Measurements from ENCODE around the gene OSBP.
"Not testable (repeated sequence)": the region's sequence is repeated elsewhere in the genome, so short reads cannot be mapped to it uniquely, and the experiment has no call there.

OSBP gene

DNA sequence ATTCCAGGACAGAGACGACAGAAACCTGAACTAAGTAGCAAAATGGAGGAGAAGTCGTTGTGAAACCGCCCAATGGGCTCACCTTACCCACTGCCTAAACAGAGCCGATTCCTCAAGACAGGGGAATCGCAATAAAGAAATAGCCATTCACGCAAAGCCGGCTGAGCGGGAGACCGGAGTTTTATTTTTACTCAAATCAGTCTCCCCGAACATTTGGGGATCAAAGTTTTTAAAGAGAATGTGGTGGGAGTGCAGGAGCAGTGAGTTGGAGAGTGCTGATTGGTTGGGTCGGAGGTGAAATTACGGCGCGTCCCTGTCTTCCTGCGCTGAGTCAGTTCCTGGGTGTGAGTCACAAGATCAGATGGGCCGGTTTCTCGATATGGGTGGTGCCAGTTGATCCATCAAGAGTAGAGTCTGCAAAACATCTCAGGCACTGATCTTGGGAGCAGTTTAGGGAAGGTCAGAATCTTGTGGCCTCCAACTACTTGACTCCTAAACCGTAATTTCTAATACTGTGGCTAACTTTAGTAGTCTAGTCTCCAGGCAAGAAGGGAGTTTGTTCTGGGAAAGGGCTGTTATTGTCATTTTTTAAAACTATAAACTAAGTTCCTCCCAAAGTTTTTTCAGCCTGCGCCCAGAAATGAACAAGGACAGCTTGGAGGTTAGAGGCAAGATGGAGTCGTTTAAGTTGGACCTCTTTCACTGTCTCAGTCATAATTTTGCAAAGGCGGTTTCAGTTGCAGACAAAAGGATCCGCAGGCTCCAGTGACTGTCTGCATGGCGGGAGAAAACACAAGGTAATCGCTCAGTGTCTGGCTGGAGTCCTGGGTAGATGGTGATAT lies 70.2 kb downstream of the OSBP start:
- TF ChIP-seq, protein P1, sequence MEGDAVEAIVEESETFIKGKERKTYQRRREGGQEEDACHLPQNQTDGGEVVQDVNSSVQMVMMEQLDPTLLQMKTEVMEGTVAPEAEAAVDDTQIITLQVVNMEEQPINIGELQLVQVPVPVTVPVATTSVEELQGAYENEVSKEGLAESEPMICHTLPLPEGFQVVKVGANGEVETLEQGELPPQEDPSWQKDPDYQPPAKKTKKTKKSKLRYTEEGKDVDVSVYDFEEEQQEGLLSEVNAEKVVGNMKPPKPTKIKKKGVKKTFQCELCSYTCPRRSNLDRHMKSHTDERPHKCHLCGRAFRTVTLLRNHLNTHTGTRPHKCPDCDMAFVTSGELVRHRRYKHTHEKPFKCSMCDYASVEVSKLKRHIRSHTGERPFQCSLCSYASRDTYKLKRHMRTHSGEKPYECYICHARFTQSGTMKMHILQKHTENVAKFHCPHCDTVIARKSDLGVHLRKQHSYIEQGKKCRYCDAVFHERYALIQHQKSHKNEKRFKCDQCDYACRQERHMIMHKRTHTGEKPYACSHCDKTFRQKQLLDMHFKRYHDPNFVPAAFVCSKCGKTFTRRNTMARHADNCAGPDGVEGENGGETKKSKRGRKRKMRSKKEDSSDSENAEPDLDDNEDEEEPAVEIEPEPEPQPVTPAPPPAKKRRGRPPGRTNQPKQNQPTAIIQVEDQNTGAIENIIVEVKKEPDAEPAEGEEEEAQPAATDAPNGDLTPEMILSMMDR (IDR thresholded peaks at IDR 0.05; ENCODE audit: insufficient read depth, low read length, poor library complexity, severe bottlenecking), result no peak
- no peak for DNase-seq (ENCODE audit: extremely low read depth, insufficient read length)
- H3K27me3 ChIP-seq (replicated peaks; ENCODE audit: control insufficient read depth, insufficient read depth, low read length), result no peaks in the 10 kb centered on the region

DNA sequence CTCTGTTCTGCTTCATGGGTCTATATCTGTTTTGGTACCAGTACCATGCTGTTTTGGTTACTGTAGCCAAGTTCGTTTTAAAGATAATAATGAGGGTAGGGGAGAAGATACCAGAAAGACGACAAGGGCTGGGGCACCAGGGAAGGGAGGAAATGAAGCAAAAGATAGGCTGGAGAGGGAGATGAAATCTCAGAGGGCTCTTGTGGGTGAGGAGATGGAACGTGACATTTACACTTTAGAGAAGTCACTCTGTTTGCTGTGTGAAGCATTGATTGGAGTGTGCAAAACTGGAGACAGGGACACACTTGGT lies 70.8 kb downstream of the OSBP start:
- Histone ChIP-seq H3K4me3 (replicated peaks; ENCODE audit: low read depth, low read length) (no peak overlapping the region), H3K36me3 (ENCODE audit: control insufficient read depth, insufficient read depth, low read length) (no peaks in the 10 kb centered on the region), H3K27me3 (replicated peaks; ENCODE audit: control insufficient read depth, insufficient read depth, low read length) (no peaks in the 10 kb centered on the region)
- DNase-seq (ENCODE audit: extremely low read depth, insufficient read length), result no peak
- TF ChIP-seq, protein P1 (IDR thresholded peaks at IDR 0.05; ENCODE audit: insufficient read depth, low read length, poor library complexity, severe bottlenecking), result no peak

More for the DNA sequence above, 70.2 kb downstream of the OSBP start:
- H3K36me3 ChIP-seq (ENCODE audit: control insufficient read depth, insufficient read depth, low read length), result no peaks in the 10 kb centered on the region
- no peak overlapping the region for H3K4me3 ChIP-seq (replicated peaks; ENCODE audit: low read depth, low read length)

DNA sequence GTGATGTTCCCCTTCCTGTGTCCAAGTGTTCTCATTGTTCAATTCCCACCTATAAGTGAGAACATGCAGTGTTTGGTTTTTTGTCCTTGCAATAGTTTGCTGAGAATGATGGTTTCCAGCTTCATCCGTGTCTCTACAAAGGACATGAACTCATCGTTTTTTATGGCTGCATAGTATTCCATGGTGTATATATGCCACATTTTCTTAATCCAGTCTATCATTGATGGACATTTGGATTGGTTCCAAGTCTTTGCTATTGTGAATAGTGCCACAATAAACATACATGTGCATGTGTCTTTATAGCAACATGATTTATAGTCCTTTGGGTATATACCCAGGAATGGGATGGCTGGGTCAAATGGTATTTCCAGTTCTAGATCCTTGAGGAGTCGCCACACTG lies 71.9 kb downstream of the OSBP start:
- not testable (repeated sequence) for H3K27me3 ChIP-seq (replicated peaks; ENCODE audit: control insufficient read depth, insufficient read depth, low read length); H3K36me3 ChIP-seq (ENCODE audit: control insufficient read depth, insufficient read depth, low read length); H3K4me3 ChIP-seq (replicated peaks; ENCODE audit: low read depth, low read length); DNase-seq (ENCODE audit: extremely low read depth, insufficient read length)

DNA sequence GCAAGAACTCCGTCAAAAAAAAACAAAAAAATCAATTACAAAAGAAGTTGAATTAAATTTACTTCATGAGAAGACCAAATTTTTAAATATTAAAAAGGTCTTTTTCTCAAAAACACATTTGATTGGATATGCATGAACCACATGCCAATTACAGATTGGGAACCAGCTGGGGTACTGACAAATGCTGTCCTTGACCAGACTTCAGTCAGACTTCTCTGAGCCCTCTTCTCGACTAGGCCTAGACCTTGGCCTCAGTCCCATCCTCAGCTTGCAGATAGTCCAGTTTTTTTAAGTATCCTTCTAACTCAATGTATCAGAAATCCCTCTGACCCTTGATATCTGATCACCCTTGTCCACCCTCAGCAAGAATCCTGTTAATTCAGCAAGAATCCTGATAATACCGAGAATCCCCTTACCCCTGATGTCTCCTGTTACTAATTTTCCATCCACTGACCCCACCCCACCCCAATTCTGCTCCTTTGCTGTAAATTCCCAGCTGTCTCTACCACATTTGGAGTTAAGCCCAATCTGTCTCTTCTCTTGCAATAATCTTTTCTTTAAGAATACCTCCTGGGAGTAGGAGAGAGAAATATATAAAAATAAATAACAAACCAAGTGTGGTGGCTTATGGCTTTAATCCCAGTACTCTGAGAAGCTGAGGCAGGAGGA lies 73.3 kb downstream of the OSBP start:
- no peaks in the 10 kb centered on the region for H3K27me3 ChIP-seq (replicated peaks; ENCODE audit: control insufficient read depth, insufficient read depth, low read length)
- H3K4me3 ChIP-seq (replicated peaks; ENCODE audit: low read depth, low read length), result no peak overlapping the region
- no peaks in the 10 kb centered on the region for H3K36me3 ChIP-seq (ENCODE audit: control insufficient read depth, insufficient read depth, low read length)
- DNase-seq (ENCODE audit: extremely low read depth, insufficient read length), result no peak
- TF ChIP-seq, protein P1 (IDR thresholded peaks at IDR 0.05; ENCODE audit: insufficient read depth, low read length, poor library complexity, severe bottlenecking), result no peak

DNA sequence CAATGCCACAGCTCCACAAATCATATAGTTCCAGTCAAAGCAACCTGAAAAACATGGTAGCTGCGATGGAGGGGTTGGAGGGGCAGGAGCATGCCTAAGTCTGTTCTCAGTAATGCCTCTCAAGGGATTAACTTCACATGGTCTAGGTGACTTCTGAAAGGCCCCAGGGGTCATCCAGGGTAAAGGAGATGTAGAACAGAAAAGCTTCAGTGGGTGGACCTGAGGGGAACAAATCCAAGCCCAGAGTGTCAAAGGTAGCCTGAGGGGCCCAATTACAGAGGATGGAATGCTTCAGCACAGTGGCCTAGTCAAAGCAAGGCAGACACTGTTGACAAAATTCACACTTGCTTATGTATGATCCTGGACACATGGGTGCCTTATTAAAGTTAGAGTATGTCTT lies 80.9 kb downstream of the OSBP start:
- no peak overlapping the region for H3K4me3 ChIP-seq (replicated peaks; ENCODE audit: low read depth, low read length)
- no peak for DNase-seq (ENCODE audit: extremely low read depth, insufficient read length)
- H3K27me3 ChIP-seq (replicated peaks; ENCODE audit: control insufficient read depth, insufficient read depth, low read length), result no peaks in the 10 kb centered on the region
- TF ChIP-seq, protein P1 (IDR thresholded peaks at IDR 0.05; ENCODE audit: insufficient read depth, low read length, poor library complexity, severe bottlenecking), result no peak
- H3K36me3 ChIP-seq (ENCODE audit: control insufficient read depth, insufficient read depth, low read length), result no peaks in the 10 kb centered on the region

DNA sequence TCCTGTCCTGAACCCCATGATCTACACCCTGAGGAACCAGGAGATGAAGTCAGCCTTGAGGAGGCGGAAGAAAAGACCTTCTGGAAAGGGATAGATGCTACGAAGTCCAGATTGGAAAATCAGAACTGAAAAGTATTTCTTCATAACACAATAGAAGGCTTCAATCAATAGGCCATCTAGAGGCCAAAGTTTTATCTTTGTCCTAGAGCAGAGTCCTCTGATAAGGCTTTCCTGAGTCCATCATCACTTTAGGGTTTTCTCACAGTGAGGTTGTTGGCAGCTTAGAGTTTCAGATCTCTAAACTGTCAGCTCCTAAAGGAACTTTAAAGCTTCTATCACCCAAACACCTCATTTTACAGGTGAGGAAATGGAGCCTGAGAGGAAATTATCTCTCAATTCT lies 83.0 kb downstream of the OSBP start:
- H3K4me3 ChIP-seq (replicated peaks; ENCODE audit: low read depth, low read length), result no peak overlapping the region
- H3K27me3 ChIP-seq (replicated peaks; ENCODE audit: control insufficient read depth, insufficient read depth, low read length), result no peaks in the 10 kb centered on the region
- no peak for DNase-seq (ENCODE audit: extremely low read depth, insufficient read length)
- no peaks in the 10 kb centered on the region for H3K36me3 ChIP-seq (ENCODE audit: control insufficient read depth, insufficient read depth, low read length)
- TF ChIP-seq, protein P1 (IDR thresholded peaks at IDR 0.05; ENCODE audit: insufficient read depth, low read length, poor library complexity, severe bottlenecking), result no peak

Measured in GM06990 (cell line).